HepG2 (cell line): ENCODE measurements around the gene SNRPD1. TPM values are rescaled to one million over a fixed set of nuclear protein-coding genes. Genes with fewer than 3 reads are reported as not detected.

ENCODE experiments used
- ADNP ChIP-seq: sonication (generic); formaldehyde crosslinking; IDR thresholded peaks from 2 replicates; pipeline ENCODE4 v1.4.0; 2020; ENCODE audit warnings: missing genetic modification reagents
- ARNT2 ChIP-seq: sonication (generic); formaldehyde crosslinking; IDR thresholded peaks from 2 replicates; pipeline ENCODE4 v1.8.0; 2022; ENCODE audit warnings: mild to moderate bottlenecking, low read depth, missing genetic modification reagents, moderate library complexity
- CHD2 ChIP-seq: IDR thresholded peaks from 2 replicates; pipeline ENCODE4 v1.6.1; 2011; ENCODE audit warnings: low read depth, low read length, improper control_type of control experiment
- FOXP1 ChIP-seq, 2 experiments: fragments of 450-650 bp in 1 of 2; IDR thresholded peaks; 2 replicates each; pipeline ENCODE4 v1.6.1; 2017 to 2018; ENCODE audit warnings: antibody characterized with exemption in 1 of 2
- GABPA ChIP-seq, 2 experiments: IDR thresholded peaks; 2 replicates each; pipeline ENCODE4 v1.6.1; 2011 to 2016; ENCODE audit warnings: low read depth in 2 of 2, low read length in 1 of 2, missing biosample characterization in 1 of 2, missing genetic modification characterization in 1 of 2
- HOXA7 ChIP-seq: sonication (generic); formaldehyde crosslinking; IDR thresholded peaks from 2 replicates; pipeline ENCODE4 v1.8.1; 2022; ENCODE audit warnings: mild to moderate bottlenecking, missing genetic modification reagents, moderate library complexity
- IKZF1 ChIP-seq: fragments of 450-650 bp; IDR thresholded peaks from 2 replicates; pipeline ENCODE4 v1.7.1; 2016
- KLF9 ChIP-seq: IDR thresholded peaks from 2 replicates; pipeline ENCODE4 v1.6.1; 2016; ENCODE audit warnings: low read depth
- NFE2 ChIP-seq: sonication (generic); formaldehyde crosslinking; IDR thresholded peaks from 2 replicates; pipeline ENCODE4 v1.4.0; 2020; ENCODE audit warnings: missing genetic modification reagents
- PTBP1 ChIP-seq: fragments of 200-400 bp; formaldehyde crosslinking; IDR thresholded peaks from 2 replicates; pipeline ENCODE4 v1.6.1; 2018; ENCODE audit warnings: low read length, low read depth; ENCODE audit not compliant: poor library complexity, severe bottlenecking
- SATB2 ChIP-seq: sonication (generic); formaldehyde crosslinking; IDR thresholded peaks from 2 replicates; pipeline ENCODE4 v1.5.0; 2020; ENCODE audit warnings: missing genetic modification reagents
- SRY ChIP-seq: sonication (generic); formaldehyde crosslinking; IDR thresholded peaks from 2 replicates; pipeline ENCODE4 v1.8.0; 2022; ENCODE audit warnings: mild to moderate bottlenecking, missing genetic modification reagents
- ZNF34 ChIP-seq: sonication (generic); formaldehyde crosslinking; IDR thresholded peaks from 2 replicates; pipeline ENCODE4 v1.4.0; 2020; ENCODE audit warnings: mild to moderate bottlenecking, missing genetic modification reagents, borderline replicate concordance
- ZNF569 ChIP-seq: sonication (generic); formaldehyde crosslinking; IDR thresholded peaks from 2 replicates; pipeline ENCODE4 v1.5.0; 2020; ENCODE audit warnings: mild to moderate bottlenecking, missing genetic modification reagents, moderate library complexity, borderline replicate concordance
- ZNF672 ChIP-seq: sonication (generic); formaldehyde crosslinking; IDR thresholded peaks from 2 replicates; pipeline ENCODE4 v1.8.1; 2022; ENCODE audit warnings: missing genetic modification reagents
- ZNF766 ChIP-seq: sonication (generic); formaldehyde crosslinking; IDR thresholded peaks from 2 replicates; pipeline ENCODE4 v1.5.0; 2020; ENCODE audit warnings: missing genetic modification reagents, borderline replicate concordance
- ZSCAN12 ChIP-seq: sonication (generic); formaldehyde crosslinking; IDR thresholded peaks from 2 replicates; pipeline ENCODE4 v1.9.0; 2021; ENCODE audit warnings: mild to moderate bottlenecking, missing genetic modification reagents
- polyA plus RNA-seq, 8 experiments: library from polyadenylated mRNA; depleted of rRNA in 3 of 8; stranded (reverse) in 7 of 8; unstranded in 1 of 8; fragments of >200 nt; fragmentation: Illumina TruSeq in 4 of 8; extraction: Trizol in 4 of 8; gene quantifications; 2 replicates each; pipeline versions ENCODE4 v1.2.1 to v1.2.3, GENCODE V29; 2011 to 2016; ENCODE audit warnings: low read depth in 4 of 8, missing spikeins in 1 of 8, mixed read lengths in 1 of 8; ENCODE audit not compliant: insufficient read depth in 1 of 8
- total RNA-seq, 5 experiments: library from RNA; depleted of rRNA; stranded (reverse); fragments of >200 nt; fragmentation: Illumina TruSeq; extraction: Trizol; gene quantifications; 2 replicates each; pipeline ENCODE4 v1.2.3, GENCODE V29; 2016; ENCODE audit warnings: low read depth in 1 of 5
- TF ChIP-seq, protein P1 (sequence below): sonication (generic); formaldehyde crosslinking; IDR thresholded peaks from 2 replicates; pipeline ENCODE4 v1.4.0; 2020; ENCODE audit warnings: missing genetic modification reagents, borderline replicate concordance
- TF ChIP-seq, protein P2 (sequence below): sonication (generic); formaldehyde crosslinking; IDR thresholded peaks from 2 replicates; pipeline ENCODE4 v1.5.1; 2020; ENCODE audit warnings: missing genetic modification reagents, mild to moderate bottlenecking, borderline replicate concordance
- TF ChIP-seq, protein P3 (sequence below): sonication (generic); formaldehyde crosslinking; IDR thresholded peaks from 2 replicates; pipeline ENCODE4 v1.4.0; 2020; ENCODE audit warnings: missing genetic modification reagents; ENCODE audit errors: not compliant biosample characterization
- TF ChIP-seq, protein P4 (sequence below): sonication (generic); formaldehyde crosslinking; conservative IDR thresholded peaks from 2 replicates; pipeline ENCODE4 v1.8.1; 2023; ENCODE audit warnings: missing genetic modification reagents

The SNRPD1 gene
- total and polyA plus RNA-seq, 2 of the 13 experiments (the other 11 are each of a cell fraction or from before 2014, with no cell fraction given): 22.7 to 275 TPM

DNA sequence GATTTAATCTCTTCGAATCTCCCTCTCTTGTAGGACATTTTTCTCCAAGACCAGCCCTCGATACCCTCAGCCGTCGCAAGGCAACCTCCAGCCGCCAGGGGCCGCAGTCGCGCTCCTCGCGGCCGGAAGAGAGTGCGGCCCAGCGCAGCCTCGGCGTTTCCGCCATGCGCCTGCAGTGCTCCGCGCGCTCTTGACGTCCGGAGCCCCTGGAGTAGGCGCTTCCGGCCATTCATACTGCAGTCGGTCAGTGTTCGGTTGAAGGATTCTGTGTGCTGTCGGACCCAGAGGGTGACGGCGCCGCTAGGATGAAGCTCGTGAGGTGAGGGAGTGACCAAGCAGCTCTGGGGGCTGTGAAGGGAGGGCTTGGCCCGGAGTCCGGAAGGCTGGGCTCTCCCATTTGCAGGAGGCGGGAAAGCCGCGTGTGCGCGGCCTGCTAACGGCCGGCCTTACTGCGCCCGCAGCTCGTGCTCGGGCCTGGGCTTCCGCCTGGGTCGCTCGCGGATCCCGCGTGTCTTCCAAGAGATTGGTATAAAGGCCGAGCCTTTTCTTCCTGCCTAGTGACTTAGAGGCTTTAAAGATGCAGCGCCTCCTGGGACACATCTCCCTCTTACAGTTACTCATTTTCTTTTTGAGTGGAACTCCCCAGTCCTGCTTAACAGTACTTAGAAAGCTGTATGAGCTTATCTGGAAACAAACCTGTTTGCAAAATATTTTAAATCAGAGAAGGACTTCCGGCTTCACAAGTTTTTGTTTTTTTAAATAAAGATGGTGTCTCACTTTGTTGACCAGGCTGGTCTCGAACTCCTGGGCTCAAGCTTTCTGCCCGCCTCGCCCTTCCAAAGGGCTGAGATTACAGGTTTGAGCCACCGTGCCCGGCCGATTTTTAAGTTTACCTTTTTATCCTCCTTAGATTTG lies at the start of gene SNRPD1 (continued):
- TF ChIP-seq ZSCAN12 (CRISPR knock-in tag) (0 out of 2 replicates have a peak, but pooled peaks have one; percentile 91), ARNT2 (CRISPR knock-in tag) (peak; percentile 96), SATB2 (CRISPR knock-in tag) (peak; percentile 93; the same call in 1 of the 2 replicates), SRY (CRISPR knock-in tag) (peak; percentile 83; the same call in 1 of the 2 replicates), IKZF1 (no peak), ZNF569 (CRISPR knock-in tag) (no peak), ADNP (CRISPR knock-in tag) (no peak), FOXP1 (IDR thresholded peaks at IDR 0.05) (no peak), FOXP1 (CRISPR knock-in tag; IDR thresholded peaks at IDR 0.05) (0 out of 2 replicates have a peak, but pooled peaks have one; percentile 40), ZNF34 (CRISPR knock-in tag) (peak; percentile 73; the same call in 1 of the 2 replicates), NFE2 (no peak), HOXA7 (CRISPR knock-in tag) (no peak), CHD2 (peak; percentile 18; the same call in 1 of the 2 replicates), PTBP1 (peak; percentile 79), GABPA (IDR thresholded peaks at IDR 0.05; ENCODE audit: low read depth, low read length) (peak; percentile 93), GABPA (CRISPR knock-in tag; IDR thresholded peaks at IDR 0.05; ENCODE audit: low read depth) (peak; percentile 96), ZNF766 (CRISPR knock-in tag) (peak; percentile 93), ZNF672 (CRISPR knock-in tag) (0 out of 2 replicates have a peak, but pooled peaks have one; percentile 44), KLF9 (CRISPR knock-in tag) (no peak)
- TF ChIP-seq, protein P1, sequence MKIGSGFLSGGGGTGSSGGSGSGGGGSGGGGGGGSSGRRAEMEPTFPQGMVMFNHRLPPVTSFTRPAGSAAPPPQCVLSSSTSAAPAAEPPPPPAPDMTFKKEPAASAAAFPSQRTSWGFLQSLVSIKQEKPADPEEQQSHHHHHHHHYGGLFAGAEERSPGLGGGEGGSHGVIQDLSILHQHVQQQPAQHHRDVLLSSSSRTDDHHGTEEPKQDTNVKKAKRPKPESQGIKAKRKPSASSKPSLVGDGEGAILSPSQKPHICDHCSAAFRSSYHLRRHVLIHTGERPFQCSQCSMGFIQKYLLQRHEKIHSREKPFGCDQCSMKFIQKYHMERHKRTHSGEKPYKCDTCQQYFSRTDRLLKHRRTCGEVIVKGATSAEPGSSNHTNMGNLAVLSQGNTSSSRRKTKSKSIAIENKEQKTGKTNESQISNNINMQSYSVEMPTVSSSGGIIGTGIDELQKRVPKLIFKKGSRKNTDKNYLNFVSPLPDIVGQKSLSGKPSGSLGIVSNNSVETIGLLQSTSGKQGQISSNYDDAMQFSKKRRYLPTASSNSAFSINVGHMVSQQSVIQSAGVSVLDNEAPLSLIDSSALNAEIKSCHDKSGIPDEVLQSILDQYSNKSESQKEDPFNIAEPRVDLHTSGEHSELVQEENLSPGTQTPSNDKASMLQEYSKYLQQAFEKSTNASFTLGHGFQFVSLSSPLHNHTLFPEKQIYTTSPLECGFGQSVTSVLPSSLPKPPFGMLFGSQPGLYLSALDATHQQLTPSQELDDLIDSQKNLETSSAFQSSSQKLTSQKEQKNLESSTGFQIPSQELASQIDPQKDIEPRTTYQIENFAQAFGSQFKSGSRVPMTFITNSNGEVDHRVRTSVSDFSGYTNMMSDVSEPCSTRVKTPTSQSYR (CRISPR knock-in tag): peak; percentile 44; the same call in 1 of the 2 replicates
- TF ChIP-seq, protein P2, sequence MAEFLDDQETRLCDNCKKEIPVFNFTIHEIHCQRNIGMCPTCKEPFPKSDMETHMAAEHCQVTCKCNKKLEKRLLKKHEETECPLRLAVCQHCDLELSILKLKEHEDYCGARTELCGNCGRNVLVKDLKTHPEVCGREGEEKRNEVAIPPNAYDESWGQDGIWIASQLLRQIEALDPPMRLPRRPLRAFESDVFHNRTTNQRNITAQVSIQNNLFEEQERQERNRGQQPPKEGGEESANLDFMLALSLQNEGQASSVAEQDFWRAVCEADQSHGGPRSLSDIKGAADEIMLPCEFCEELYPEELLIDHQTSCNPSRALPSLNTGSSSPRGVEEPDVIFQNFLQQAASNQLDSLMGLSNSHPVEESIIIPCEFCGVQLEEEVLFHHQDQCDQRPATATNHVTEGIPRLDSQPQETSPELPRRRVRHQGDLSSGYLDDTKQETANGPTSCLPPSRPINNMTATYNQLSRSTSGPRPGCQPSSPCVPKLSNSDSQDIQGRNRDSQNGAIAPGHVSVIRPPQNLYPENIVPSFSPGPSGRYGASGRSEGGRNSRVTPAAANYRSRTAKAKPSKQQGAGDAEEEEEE: peak; percentile 80; the same call in 1 of the 2 replicates
- TF ChIP-seq, protein P3, sequence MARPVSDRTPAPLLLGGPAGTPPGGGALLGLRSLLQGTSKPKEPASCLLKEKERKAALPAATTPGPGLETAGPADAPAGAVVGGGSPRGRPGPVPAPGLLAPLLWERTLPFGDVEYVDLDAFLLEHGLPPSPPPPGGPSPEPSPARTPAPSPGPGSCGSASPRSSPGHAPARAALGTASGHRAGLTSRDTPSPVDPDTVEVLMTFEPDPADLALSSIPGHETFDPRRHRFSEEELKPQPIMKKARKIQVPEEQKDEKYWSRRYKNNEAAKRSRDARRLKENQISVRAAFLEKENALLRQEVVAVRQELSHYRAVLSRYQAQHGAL (CRISPR knock-in tag): peak; percentile 77
- TF ChIP-seq, protein P4, sequence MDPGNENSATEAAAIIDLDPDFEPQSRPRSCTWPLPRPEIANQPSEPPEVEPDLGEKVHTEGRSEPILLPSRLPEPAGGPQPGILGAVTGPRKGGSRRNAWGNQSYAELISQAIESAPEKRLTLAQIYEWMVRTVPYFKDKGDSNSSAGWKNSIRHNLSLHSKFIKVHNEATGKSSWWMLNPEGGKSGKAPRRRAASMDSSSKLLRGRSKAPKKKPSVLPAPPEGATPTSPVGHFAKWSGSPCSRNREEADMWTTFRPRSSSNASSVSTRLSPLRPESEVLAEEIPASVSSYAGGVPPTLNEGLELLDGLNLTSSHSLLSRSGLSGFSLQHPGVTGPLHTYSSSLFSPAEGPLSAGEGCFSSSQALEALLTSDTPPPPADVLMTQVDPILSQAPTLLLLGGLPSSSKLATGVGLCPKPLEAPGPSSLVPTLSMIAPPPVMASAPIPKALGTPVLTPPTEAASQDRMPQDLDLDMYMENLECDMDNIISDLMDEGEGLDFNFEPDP (CRISPR knock-in tag): 0 out of 2 replicates have a peak, but pooled peaks have one; percentile 84
